Vagina (tissue), 2 donors: ENCODE data around the gene SFXN4.

Experiments used
- POLR2A ChIP-seq, 2 donors: fragments of 450-650 bp; IDR thresholded peaks; one replicate each; pipeline ENCODE4 v1.6.1; 2017; ENCODE audit warnings: antibody characterized with exemption in 2 of 2, mild to moderate bottlenecking in 2 of 2, moderate library complexity in 2 of 2
- TF ChIP-seq, protein P1 (sequence below), 3 experiments: fragments of 450-650 bp in 2 of 3; fragments of 200-600 bp in 1 of 3; sonication (generic) in 1 of 3; IDR thresholded peaks; one replicate each; pipeline ENCODE4 v1.5.1; 2017 to 2019; ENCODE audit warnings: antibody characterized with exemption in 3 of 3, mild to moderate bottlenecking in 2 of 3, moderate library complexity in 2 of 3

DNA sequence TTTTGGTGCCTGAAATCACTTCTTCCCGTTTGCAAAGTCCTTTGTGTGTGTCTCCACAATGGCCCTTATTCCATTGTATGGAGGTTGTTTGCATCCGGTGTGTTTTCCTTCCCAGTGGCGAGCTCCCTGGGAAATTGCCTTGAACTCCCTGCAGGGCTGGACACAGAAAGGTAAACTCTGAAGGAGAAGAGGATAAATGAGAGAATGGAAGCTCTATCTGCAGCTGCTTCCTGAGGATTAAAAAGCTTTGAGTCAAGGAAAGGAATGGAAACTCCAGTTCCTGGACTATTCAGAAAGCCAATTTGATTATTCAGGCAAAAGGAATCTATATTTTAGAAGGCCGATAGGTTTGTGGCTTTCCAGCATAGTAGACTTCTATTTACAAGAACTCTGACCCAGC, 37.5 kb upstream of the SFXN4 start:
- TF ChIP-seq, protein P1, sequence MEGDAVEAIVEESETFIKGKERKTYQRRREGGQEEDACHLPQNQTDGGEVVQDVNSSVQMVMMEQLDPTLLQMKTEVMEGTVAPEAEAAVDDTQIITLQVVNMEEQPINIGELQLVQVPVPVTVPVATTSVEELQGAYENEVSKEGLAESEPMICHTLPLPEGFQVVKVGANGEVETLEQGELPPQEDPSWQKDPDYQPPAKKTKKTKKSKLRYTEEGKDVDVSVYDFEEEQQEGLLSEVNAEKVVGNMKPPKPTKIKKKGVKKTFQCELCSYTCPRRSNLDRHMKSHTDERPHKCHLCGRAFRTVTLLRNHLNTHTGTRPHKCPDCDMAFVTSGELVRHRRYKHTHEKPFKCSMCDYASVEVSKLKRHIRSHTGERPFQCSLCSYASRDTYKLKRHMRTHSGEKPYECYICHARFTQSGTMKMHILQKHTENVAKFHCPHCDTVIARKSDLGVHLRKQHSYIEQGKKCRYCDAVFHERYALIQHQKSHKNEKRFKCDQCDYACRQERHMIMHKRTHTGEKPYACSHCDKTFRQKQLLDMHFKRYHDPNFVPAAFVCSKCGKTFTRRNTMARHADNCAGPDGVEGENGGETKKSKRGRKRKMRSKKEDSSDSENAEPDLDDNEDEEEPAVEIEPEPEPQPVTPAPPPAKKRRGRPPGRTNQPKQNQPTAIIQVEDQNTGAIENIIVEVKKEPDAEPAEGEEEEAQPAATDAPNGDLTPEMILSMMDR (IDR thresholded peaks at IDR 0.05), result no peak
- TF ChIP-seq POLR2A (IDR thresholded peaks at IDR 0.05), result no peak
